Thyroid gland (tissue), 4 donors: ENCODE measurements around the gene RWDD1.
A peak's percentile ranks its signal among the peaks of the same experiment; 100 is the strongest.

Experiments
- POLR2A ChIP-seq, 2 donors: fragments of 450-650 bp; IDR thresholded peaks; one replicate each; pipeline ENCODE4 v1.6.1; 2017; ENCODE audit warnings: antibody characterized with exemption in 2 of 2, mild to moderate bottlenecking in 2 of 2, moderate library complexity in 1 of 2
- TF ChIP-seq, protein P1 (sequence below), 6 experiments: fragments of 200-600 bp in 3 of 6; fragments of 450-650 bp in 3 of 6; sonication (generic) in 3 of 6; IDR thresholded peaks; one replicate each; pipeline ENCODE4 v1.5.1; 2016 to 2019; ENCODE audit warnings: antibody characterized with exemption in 6 of 6, mild to moderate bottlenecking in 2 of 6, inconsistent platforms in 1 of 6, moderate library complexity in 1 of 6

GRCh38 chr6:116531675-116532570 lies 39.4 kb upstream of the RWDD1 start:
- TF ChIP-seq, protein P1, sequence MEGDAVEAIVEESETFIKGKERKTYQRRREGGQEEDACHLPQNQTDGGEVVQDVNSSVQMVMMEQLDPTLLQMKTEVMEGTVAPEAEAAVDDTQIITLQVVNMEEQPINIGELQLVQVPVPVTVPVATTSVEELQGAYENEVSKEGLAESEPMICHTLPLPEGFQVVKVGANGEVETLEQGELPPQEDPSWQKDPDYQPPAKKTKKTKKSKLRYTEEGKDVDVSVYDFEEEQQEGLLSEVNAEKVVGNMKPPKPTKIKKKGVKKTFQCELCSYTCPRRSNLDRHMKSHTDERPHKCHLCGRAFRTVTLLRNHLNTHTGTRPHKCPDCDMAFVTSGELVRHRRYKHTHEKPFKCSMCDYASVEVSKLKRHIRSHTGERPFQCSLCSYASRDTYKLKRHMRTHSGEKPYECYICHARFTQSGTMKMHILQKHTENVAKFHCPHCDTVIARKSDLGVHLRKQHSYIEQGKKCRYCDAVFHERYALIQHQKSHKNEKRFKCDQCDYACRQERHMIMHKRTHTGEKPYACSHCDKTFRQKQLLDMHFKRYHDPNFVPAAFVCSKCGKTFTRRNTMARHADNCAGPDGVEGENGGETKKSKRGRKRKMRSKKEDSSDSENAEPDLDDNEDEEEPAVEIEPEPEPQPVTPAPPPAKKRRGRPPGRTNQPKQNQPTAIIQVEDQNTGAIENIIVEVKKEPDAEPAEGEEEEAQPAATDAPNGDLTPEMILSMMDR (IDR thresholded peaks at IDR 0.05): peak in 4 of 6 experiments; percentile 33 to 49 (median 45)
- TF ChIP-seq POLR2A (IDR thresholded peaks at IDR 0.05): no peak
